Fibroblast of lung (primary cell): ENCODE results near the gene IGSF6. TPM values are rescaled to one million over a fixed set of nuclear protein-coding genes. Genes with fewer than 3 reads are reported as not detected.

ENCODE experiments used
- DNase-seq, 2 donors: peaks; one replicate each; pipeline versions ENCODE4 v3.0.0 to v3.0.0-alpha.2; 2010; ENCODE audit warnings: low read depth in 2 of 2
- H2AFZ ChIP-seq: 2 replicates; pipeline ENCODE4 v1.5.1; 2012; ENCODE audit warnings: low read length, control low read depth, inconsistent platforms
- H3K27ac ChIP-seq: 2 replicates; pipeline ENCODE4 v1.5.1; 2011; ENCODE audit warnings: low read length, control low read depth; ENCODE audit not compliant: insufficient read depth
- H3K27me3 ChIP-seq: 2 replicates; pipeline ENCODE4 v1.5.1; 2011; ENCODE audit warnings: mild to moderate bottlenecking, low read length; ENCODE audit not compliant: control insufficient read depth, insufficient read depth
- H3K36me3 ChIP-seq: 2 replicates; pipeline ENCODE4 v1.5.1; 2011; ENCODE audit warnings: low read length; ENCODE audit not compliant: control insufficient read depth, insufficient read depth
- H3K4me1 ChIP-seq: 2 replicates; pipeline ENCODE4 v1.5.1; 2011; ENCODE audit warnings: low read length; ENCODE audit not compliant: control insufficient read depth, insufficient read depth; ENCODE audit errors: extremely low read depth
- H3K4me2 ChIP-seq: 2 replicates; pipeline ENCODE4 v1.5.1; 2011; ENCODE audit warnings: low read length, control low read depth; ENCODE audit not compliant: insufficient read depth; ENCODE audit errors: extremely low read depth
- H3K4me3 ChIP-seq, 4 experiments: fragments of 200-600 bp in 1 of 4; sonication (generic) in 1 of 4; replicated peaks in 1 of 4; 2 replicates each; pipeline ENCODE4 v1.5.1; 2011 to 2016; ENCODE audit warnings: low read length in 4 of 4, low read depth in 3 of 4, mild to moderate bottlenecking in 3 of 4, control low read depth in 2 of 4, inconsistent platforms in 1 of 4, mixed read lengths in 1 of 4; ENCODE audit not compliant: insufficient read depth in 1 of 4; ENCODE audit errors: control extremely low read depth in 1 of 4
- H3K79me2 ChIP-seq: 2 replicates; pipeline ENCODE4 v1.5.1; 2012; ENCODE audit warnings: mild to moderate bottlenecking, low read length, inconsistent platforms; ENCODE audit not compliant: control insufficient read depth, insufficient read depth
- H3K9ac ChIP-seq: 2 replicates; pipeline ENCODE4 v1.5.1; 2011; ENCODE audit warnings: mild to moderate bottlenecking, low read length, control low read depth; ENCODE audit not compliant: insufficient read depth
- H3K9me3 ChIP-seq: 2 replicates; pipeline ENCODE4 v1.5.1; 2012; ENCODE audit warnings: low read depth, low read length; ENCODE audit not compliant: control insufficient read depth, insufficient read depth
- H4K20me1 ChIP-seq: 2 replicates; pipeline ENCODE4 v1.5.1; 2011; ENCODE audit warnings: low read length; ENCODE audit not compliant: control insufficient read depth, insufficient read depth; ENCODE audit errors: extremely low read depth
- EZH2 ChIP-seq: IDR thresholded peaks from 2 replicates; pipeline ENCODE4 v1.5.1; 2012; ENCODE audit warnings: low read length, control low read depth, mild to moderate bottlenecking; ENCODE audit errors: missing control alignments
- polyA plus RNA-seq, 2 donors: library from polyadenylated mRNA; depleted of rRNA in 1 of 2; stranded (reverse) in 1 of 2; unstranded in 1 of 2; fragments of >200 nt; gene quantifications; 2 replicates each; pipeline ENCODE4 v1.2.1, GENCODE V29; 2011 to 2012; ENCODE audit warnings: missing spikeins in 1 of 2
- total RNA-seq: library from RNA; depleted of rRNA; stranded (reverse); fragments of >200 nt; gene quantifications from 2 replicates; pipeline ENCODE4 v1.2.1, GENCODE V29; 2014
- TF ChIP-seq, protein P1 (sequence below), 2 donors: IDR thresholded peaks in 1 of 2; conservative IDR thresholded peaks in 1 of 2; 1 replicate in 1 of 2; 2 replicates in 1 of 2; pipeline ENCODE4 v1.5.1; 2011 to 2012; ENCODE audit warnings: low read length in 2 of 2, control low read depth in 1 of 2, inconsistent platforms in 1 of 2, low read depth in 1 of 2, mild to moderate bottlenecking in 1 of 2

IGSF6 gene
- total and polyA plus RNA-seq, 2 donors (not counting 1 experiment from before 2014, with no cell fraction given): not detected

DNA sequence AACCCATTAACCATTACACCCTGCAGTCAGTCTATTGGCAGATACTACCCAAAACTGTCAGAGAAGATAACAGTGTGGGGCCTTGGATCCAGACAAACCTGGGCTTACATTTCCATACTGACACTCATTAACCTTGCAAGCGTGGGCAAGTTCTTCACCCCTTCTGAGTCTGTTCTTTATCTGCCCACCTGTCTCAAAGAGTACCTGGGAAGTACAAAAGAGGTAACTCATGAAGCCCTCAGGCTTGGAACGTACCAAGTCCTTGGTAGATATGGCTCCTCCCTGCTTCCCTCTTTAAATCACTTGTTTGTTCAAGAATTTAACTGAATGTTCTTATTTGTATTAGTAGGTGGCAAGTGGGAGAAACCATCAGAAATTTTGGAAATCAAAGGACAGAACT lies 2.5 kb upstream of the IGSF6 start:
- no peak overlapping the region for H3K4me3 ChIP-seq
- no peak for DNase-seq
- H3K9ac ChIP-seq: no peak overlapping the region
- no peaks in the 10 kb centered on the region for H3K4me1 ChIP-seq
- TF ChIP-seq EZH2: no peak
- TF ChIP-seq, protein P1, sequence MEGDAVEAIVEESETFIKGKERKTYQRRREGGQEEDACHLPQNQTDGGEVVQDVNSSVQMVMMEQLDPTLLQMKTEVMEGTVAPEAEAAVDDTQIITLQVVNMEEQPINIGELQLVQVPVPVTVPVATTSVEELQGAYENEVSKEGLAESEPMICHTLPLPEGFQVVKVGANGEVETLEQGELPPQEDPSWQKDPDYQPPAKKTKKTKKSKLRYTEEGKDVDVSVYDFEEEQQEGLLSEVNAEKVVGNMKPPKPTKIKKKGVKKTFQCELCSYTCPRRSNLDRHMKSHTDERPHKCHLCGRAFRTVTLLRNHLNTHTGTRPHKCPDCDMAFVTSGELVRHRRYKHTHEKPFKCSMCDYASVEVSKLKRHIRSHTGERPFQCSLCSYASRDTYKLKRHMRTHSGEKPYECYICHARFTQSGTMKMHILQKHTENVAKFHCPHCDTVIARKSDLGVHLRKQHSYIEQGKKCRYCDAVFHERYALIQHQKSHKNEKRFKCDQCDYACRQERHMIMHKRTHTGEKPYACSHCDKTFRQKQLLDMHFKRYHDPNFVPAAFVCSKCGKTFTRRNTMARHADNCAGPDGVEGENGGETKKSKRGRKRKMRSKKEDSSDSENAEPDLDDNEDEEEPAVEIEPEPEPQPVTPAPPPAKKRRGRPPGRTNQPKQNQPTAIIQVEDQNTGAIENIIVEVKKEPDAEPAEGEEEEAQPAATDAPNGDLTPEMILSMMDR (conservative IDR thresholded peaks at IDR 0.05 in 1 of 2, IDR thresholded peaks at IDR 0.05 in 1 of 2; ENCODE audit: low read depth in 1 of 2, low read length in 2 of 2): no peak
- no peaks in the 10 kb centered on the region for H4K20me1 ChIP-seq
- no peak overlapping the region for H3K4me2 ChIP-seq
- H3K27ac ChIP-seq: no peak overlapping the region
- H2AFZ ChIP-seq: no peak overlapping the region
- H3K27me3 ChIP-seq: no peaks in the 10 kb centered on the region
- H3K79me2 ChIP-seq: no peaks in the 10 kb centered on the region
- H3K36me3 ChIP-seq: peaks cover 3% of the 10 kb centered on the region
- H3K9me3 ChIP-seq: no peaks in the 10 kb centered on the region

DNA sequence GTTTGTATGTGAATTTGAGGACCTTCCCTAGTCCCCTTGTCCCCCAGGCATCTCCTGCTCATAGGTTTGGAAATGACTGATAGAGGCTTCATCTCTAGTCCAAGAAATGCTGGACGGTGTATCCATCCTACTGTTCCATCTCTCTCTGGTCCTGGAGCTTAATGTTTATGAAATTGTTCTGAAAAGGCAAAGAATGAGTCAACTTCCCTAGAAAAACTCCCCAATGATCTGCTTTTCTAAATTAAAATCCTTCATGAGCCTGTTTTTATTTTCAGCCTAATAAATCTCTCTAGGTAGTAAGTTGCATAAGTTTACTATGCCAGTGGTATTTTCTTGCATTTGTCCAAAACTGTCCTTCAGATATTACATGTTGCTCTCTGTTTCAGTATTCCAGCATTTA lies 2.1 kb upstream of the IGSF6 start:
- no peaks in the 10 kb centered on the region for H3K4me1 ChIP-seq
- H3K27ac ChIP-seq: no peak overlapping the region
- DNase-seq: no peak
- H3K27me3 ChIP-seq: no peaks in the 10 kb centered on the region
- no peak overlapping the region for H3K4me2 ChIP-seq
- no peaks in the 10 kb centered on the region for H3K79me2 ChIP-seq
- no peak overlapping the region for H3K9ac ChIP-seq
- no peak overlapping the region for H2AFZ ChIP-seq
- H4K20me1 ChIP-seq: no peaks in the 10 kb centered on the region
- no peak for TF ChIP-seq EZH2
- TF ChIP-seq, protein P1 (conservative IDR thresholded peaks at IDR 0.05 in 1 of 2, IDR thresholded peaks at IDR 0.05 in 1 of 2; ENCODE audit: low read depth in 1 of 2, low read length in 2 of 2): no peak
- no peak overlapping the region for H3K4me3 ChIP-seq
- no peaks in the 10 kb centered on the region for H3K9me3 ChIP-seq
- peaks cover 3% of the 10 kb centered on the region for H3K36me3 ChIP-seq

DNA sequence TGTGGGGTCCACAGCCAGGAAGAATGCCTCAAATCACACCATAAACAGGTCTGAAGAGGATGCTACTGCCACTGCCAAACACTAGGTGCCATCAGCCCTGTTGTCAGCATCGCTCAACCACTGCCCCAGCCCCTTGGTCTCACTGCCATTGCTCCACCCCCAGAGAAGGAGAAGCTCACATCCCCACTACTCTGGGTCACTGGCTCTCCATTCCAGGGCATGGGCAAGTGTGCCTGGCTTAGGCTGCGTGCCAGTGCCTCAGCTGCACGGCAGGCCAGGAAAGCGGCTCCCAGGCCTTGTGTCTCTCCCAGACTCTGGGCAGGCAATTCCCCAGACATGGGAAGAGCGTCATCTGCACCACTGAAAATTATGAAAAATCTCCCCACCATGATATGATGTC lies 1.2 kb upstream of the IGSF6 start:
- no peak overlapping the region for H2AFZ ChIP-seq
- DNase-seq: no peak
- no peak overlapping the region for H3K4me2 ChIP-seq
- no peaks in the 10 kb centered on the region for H3K4me1 ChIP-seq
- H3K79me2 ChIP-seq: no peaks in the 10 kb centered on the region
- no peak overlapping the region for H3K9ac ChIP-seq
- H3K27me3 ChIP-seq: no peaks in the 10 kb centered on the region
- no peaks in the 10 kb centered on the region for H3K9me3 ChIP-seq
- no peak overlapping the region for H3K27ac ChIP-seq
- no peak overlapping the region for H3K4me3 ChIP-seq
- TF ChIP-seq, protein P1 (conservative IDR thresholded peaks at IDR 0.05 in 1 of 2, IDR thresholded peaks at IDR 0.05 in 1 of 2; ENCODE audit: low read depth in 1 of 2, low read length in 2 of 2): no peak
- no peak for TF ChIP-seq EZH2
- no peaks in the 10 kb centered on the region for H4K20me1 ChIP-seq
- H3K36me3 ChIP-seq: peaks cover 3% of the 10 kb centered on the region
